22Rv1 (cell line): ENCODE data around the gene ZNF385B.
A peak's percentile ranks its signal among the peaks of the same experiment; 100 is the strongest.

Source experiments
- H3K27ac ChIP-seq: fragments of 450-650 bp; 2 replicates; pipeline ENCODE4 v1.5.1; 2017
- CTCF ChIP-seq: fragments of 450-650 bp; IDR thresholded peaks from 2 replicates; pipeline ENCODE4 v1.5.1; 2017; ENCODE audit warnings: mild to moderate bottlenecking
- ZFX ChIP-seq: fragments of 450-650 bp; IDR thresholded peaks from 2 replicates; pipeline ENCODE4 v1.6.1; 2017; ENCODE audit warnings: antibody characterized with exemption, borderline replicate concordance

The ZNF385B gene

GRCh38 chr2:179686069-179686468, 175.3 kb downstream of the ZNF385B start:
- 0 out of 2 replicates have a peak overlapping the region, but pooled peaks have one; percentile 3 for H3K27ac ChIP-seq
- TF ChIP-seq CTCF (no peak), ZFX (no peak)

- H3K27ac ChIP-seq = 0 out of 2 replicates have a peak overlapping the region, but pooled peaks have one; percentile 3
- TF ChIP-seq CTCF (no peak), ZFX (no peak)
Observed at GRCh38 chr2:179685146-179685545, 176.3 kb downstream of the ZNF385B start.

- no peak for TF ChIP-seq ZFX
- no peak for TF ChIP-seq CTCF
- peak overlapping the region; percentile 92; the same call in 1 of the 2 replicates for H3K27ac ChIP-seq
Observed at GRCh38 chr2:179682756-179683155, 178.7 kb downstream of the ZNF385B start.

GRCh38 chr2:179677746-179678505, 183.5 kb downstream of the ZNF385B start:
- H3K27ac ChIP-seq = peak overlapping the region; percentile 92
- TF ChIP-seq CTCF (no peak), ZFX (no peak)

- TF ChIP-seq ZFX (no peak), CTCF (no peak)
- peak overlapping the region; percentile 92 for H3K27ac ChIP-seq
Observed at GRCh38 chr2:179677077-179677688, 184.2 kb downstream of the ZNF385B start.

- peak overlapping the region; percentile 92 for H3K27ac ChIP-seq
- TF ChIP-seq ZFX (no peak), CTCF (no peak)
Observed at GRCh38 chr2:179675435-179675834, 186.0 kb downstream of the ZNF385B start.
